Aorta (tissue), 5 donors: ENCODE results near the gene SPRR4. TPM values are rescaled to one million over a fixed set of nuclear protein-coding genes. Genes with fewer than 3 reads are reported as not detected.

ENCODE experiments used
- ATAC-seq: fragments of 200-7000 bp; cut with Tn5 transposase; one replicate; pipeline ENCODE4 v1.9.1; 2022; ENCODE audit warnings: moderate library complexity; ENCODE audit not compliant: low FRiP score
- DNase-seq, 2 donors: peaks; one replicate each; pipeline ENCODE4 v3.0.0-alpha.2; 2020
- H3K27ac ChIP-seq, 2 donors: one replicate each; pipeline ENCODE4 v1.5.1; 2013; ENCODE audit warnings: low read length in 2 of 2, mild to moderate bottlenecking in 2 of 2, moderate library complexity in 2 of 2, control low read depth in 1 of 2, inconsistent platforms in 1 of 2, low read depth in 1 of 2
- H3K27me3 ChIP-seq, 2 donors: one replicate each; pipeline ENCODE4 v1.6.1; 2013; ENCODE audit warnings: control low read depth in 1 of 2, low read length in 1 of 2, mild to moderate bottlenecking in 1 of 2, moderate library complexity in 1 of 2; ENCODE audit not compliant: insufficient read depth in 2 of 2, control insufficient read depth in 1 of 2
- H3K36me3 ChIP-seq, 2 donors: one replicate each; pipeline ENCODE4 v1.6.1; 2013; ENCODE audit warnings: control low read depth in 1 of 2, low read length in 1 of 2, mild to moderate bottlenecking in 1 of 2; ENCODE audit not compliant: insufficient read depth in 2 of 2, control insufficient read depth in 1 of 2
- H3K4me1 ChIP-seq, 2 donors: one replicate each; pipeline ENCODE4 v1.6.1; 2013; ENCODE audit warnings: low read length in 2 of 2, control low read depth in 1 of 2, mild to moderate bottlenecking in 1 of 2, moderate library complexity in 1 of 2; ENCODE audit not compliant: insufficient read depth in 2 of 2, control insufficient read depth in 1 of 2
- H3K4me3 ChIP-seq, 2 donors: one replicate each; pipeline ENCODE4 v1.5.1; 2013; ENCODE audit warnings: low read length in 2 of 2, control low read depth in 1 of 2, mild to moderate bottlenecking in 1 of 2
- H3K9me3 ChIP-seq: one replicate; pipeline ENCODE4 v1.6.1; 2013; ENCODE audit warnings: mild to moderate bottlenecking, low read length; ENCODE audit not compliant: control insufficient read depth
- WGBS, 2 donors: extraction: QIAGEN DNeasy Blood & Tissue Kit; methylation state at CpG; one replicate each; pipeline ENCODE4 v1.1.7; 2013; 5-methylcytosine and 5-hydroxymethylcytosine counted together
- intact Hi-C, 2 donors: fragments of 100-400 bp; cut with DNase I; formaldehyde crosslinking; loops; one replicate each; pipeline versions ENCODE4 v1.14.2 to v1.15.0; 2022
- polyA plus RNA-seq, 2 donors: library from polyadenylated mRNA; stranded (reverse); fragments of 200-250 nt; gene quantifications; one replicate each; pipeline ENCODE4 v1.2.3, GENCODE V29; 2013
- total RNA-seq, 2 donors: library from RNA; stranded (reverse); fragmentation: NEBNext Ultra II Directional; extraction: Animal tissue kit (Norgen Biotek cat#: 25700); gene quantifications; one replicate each; pipeline ENCODE4 v1.2.1, GENCODE V29; 2021
- donor health status: healthy with polysubstance abuse.
- donor health status: Bipolar disorder and iron deficiency.
- donor health status: DM: no; HTN: no; CAD: no.
- donor health status: DM: no; HTN: no; CAD: no.
- donor health status: DM: yes; HTN: yes; CAD: no.

The SPRR4 gene
- total and polyA plus RNA-seq, 4 donors = not detected

DNA sequence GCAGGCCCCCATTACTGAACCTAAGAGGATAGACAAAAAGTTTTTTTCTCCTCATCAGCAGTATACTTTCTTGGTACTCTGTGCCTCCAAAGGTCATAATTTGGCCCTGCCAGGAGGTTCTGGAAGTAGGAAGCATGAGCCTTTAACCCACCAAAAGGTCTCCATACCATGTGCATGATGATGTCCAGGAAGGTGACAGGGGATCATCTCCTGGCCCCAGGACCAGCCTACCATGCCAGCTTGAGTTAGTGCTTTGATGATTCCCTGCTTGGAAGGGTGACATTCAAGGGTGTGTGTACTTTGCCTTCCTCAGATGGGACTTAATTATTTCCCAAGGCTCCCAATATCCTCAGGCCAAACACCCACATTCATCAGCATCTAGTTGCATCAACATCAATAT is 7.2 kb downstream of the SPRR4 start:
- intact Hi-C loops = no loop called here
- Histone ChIP-seq H3K4me1 (no peaks in the 10 kb centered on the region), H3K27ac (no peak overlapping the region), H3K27me3 (no peaks in the 10 kb centered on the region), H3K4me3 (no peak overlapping the region), H3K9me3 (peaks cover 1% of the 10 kb centered on the region), H3K36me3 (no peaks in the 10 kb centered on the region)
- no peak for DNase-seq
- no peak for ATAC-seq

GRCh38 chr1:152980676-152981075 is 10.2 kb downstream of the SPRR4 start:
- WGBS, 2 donors = 44 to 68% methylated on average over 1 of the region's 1 CpG
- Histone ChIP-seq H3K4me1 (no peaks in the 10 kb centered on the region), H3K36me3 (no peaks in the 10 kb centered on the region), H3K27me3 (no peaks in the 10 kb centered on the region), H3K4me3 (no peak overlapping the region), H3K27ac (no peak overlapping the region), H3K9me3 (peaks cover 1% of the 10 kb centered on the region)
- DNase-seq (no peak), ATAC-seq (no peak)
- intact Hi-C loops = no loop called here

DNA sequence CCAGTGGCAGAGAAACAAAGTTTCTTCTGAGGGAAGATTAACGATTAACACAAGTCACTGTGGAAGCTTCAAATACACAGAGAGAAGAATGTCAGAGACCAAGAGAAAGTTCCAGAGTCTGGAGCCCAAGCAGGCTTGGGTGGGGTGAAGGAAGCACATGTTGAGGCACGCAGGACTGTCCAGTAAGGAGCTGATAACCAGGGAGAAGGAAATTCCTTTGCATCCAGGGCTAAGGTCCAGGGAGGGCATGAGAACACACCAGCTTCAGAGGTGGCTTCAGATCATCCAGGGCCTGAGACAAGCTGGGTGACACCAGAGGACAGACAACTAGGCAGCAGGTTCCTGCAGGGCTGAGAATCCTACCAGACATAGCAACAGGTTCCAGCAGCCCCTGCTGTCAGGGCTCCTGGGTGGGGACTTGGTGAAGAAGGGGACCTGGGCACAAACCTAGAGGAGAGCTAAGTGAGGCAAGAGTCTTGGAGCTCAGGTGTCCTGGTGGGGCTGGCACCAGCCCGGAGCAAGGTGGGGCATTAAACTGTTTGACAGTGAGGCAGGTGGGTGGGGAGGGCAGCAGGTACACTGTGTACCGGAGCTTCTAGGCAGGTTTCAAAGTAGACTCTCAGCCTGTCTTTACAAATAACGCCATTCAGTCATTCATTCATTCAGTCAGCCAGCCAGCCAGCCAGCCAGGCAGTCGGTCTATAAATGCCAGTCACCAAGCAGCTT is 10.9 kb downstream of the SPRR4 start:
- H3K4me1 ChIP-seq = no peaks in the 10 kb centered on the region
- DNase-seq (no peak), ATAC-seq (no peak)
- H3K27me3 ChIP-seq = no peaks in the 10 kb centered on the region
- no peaks in the 10 kb centered on the region for H3K36me3 ChIP-seq
- 75 to 81% methylated on average over 6 of the region's 6 CpGs for WGBS, 2 donors
- intact Hi-C loops = no loop called here
- H3K27ac ChIP-seq = no peak overlapping the region
- peaks cover 2% of the 10 kb centered on the region for H3K9me3 ChIP-seq
- no peak overlapping the region for H3K4me3 ChIP-seq

- 73 to 76% methylated on average over 4 of the region's 4 CpGs for WGBS, 2 donors
- H3K36me3 ChIP-seq = no peaks in the 10 kb centered on the region
- no peaks in the 10 kb centered on the region for H3K4me1 ChIP-seq
- DNase-seq = no peak
- ATAC-seq = no peak
- H3K4me3 ChIP-seq = no peak overlapping the region
- intact Hi-C loops = no loop called here
- H3K9me3 ChIP-seq = peaks cover 3% of the 10 kb centered on the region
- no peak overlapping the region for H3K27ac ChIP-seq
- no peaks in the 10 kb centered on the region for H3K27me3 ChIP-seq
Observed at GRCh38 chr1:152982076-152982475, 11.6 kb downstream of the SPRR4 start.

DNA sequence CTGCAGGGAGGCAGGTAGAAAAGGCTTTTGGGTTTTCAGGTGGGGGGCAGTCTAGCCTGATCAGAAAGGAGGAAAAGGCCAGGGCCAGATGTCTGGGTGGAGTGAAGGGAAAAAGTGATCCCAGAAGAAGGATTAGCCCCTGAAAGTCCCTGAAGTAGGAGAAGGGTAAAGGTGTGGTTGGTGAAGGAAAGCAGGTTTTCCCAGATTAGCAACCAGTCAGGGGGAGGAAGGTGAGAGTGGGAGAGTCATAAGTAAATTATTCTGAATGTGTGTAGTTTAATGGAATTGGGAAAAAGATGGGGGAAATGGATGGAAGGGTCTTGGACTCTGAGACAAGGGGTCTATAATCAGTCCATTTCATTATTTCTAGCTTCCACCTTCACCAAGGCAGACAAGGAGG is 12.8 kb downstream of the SPRR4 start:
- no peak for DNase-seq
- no peak for ATAC-seq

DNA sequence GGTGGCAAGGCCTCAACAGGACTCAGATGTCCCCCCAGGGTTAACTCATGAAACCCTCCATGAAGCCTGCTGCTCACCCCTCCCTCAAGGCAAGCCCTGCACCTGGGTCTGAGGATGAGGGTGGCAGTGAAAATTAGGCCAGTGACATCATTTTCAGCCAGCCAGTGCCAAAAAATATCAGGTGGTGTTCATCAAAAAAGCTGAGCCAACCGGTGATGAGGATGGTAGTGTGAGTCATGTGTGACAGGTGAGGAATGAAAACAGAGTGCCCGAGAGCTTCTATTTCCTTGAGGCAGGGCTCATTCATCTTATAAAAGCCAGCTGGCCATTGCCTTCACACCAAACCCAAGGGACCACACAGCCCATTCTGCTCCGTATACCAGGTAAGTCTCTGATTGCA is 13.3 kb downstream of the SPRR4 start, which contains the start of gene SPRR1A:
Gene SPRR1A (plus strand): TSS at position 339 of the 400 bp plus-strand sequence. CDS start 1,150 bp downstream, outside the sequence.
- DNase-seq (no peak), ATAC-seq (no peak)
- H3K27ac ChIP-seq = no peak within 1 kb of the TSS
- peaks cover 3% of the 10 kb centered on the region for H3K9me3 ChIP-seq
- 49 to 57% methylated on average over 3 of the region's 3 CpGs for WGBS, 2 donors
- H3K4me1 ChIP-seq = no peaks in the 10 kb centered on the region
- H3K4me3 ChIP-seq = no peak within 1 kb of the TSS
- intact Hi-C loops = no loop called here
- H3K27me3 ChIP-seq = no peaks in the 10 kb centered on the region
- H3K36me3 ChIP-seq = no peaks in the 10 kb centered on the region

More for the DNA sequence above, 12.8 kb downstream of the SPRR4 start:
- no peak overlapping the region for H3K4me3 ChIP-seq
- H3K4me1 ChIP-seq = no peaks in the 10 kb centered on the region
- intact Hi-C loops = no loop called here
- H3K36me3 ChIP-seq = no peaks in the 10 kb centered on the region
- no peaks in the 10 kb centered on the region for H3K27me3 ChIP-seq
- H3K9me3 ChIP-seq = peaks cover 3% of the 10 kb centered on the region
- H3K27ac ChIP-seq = no peak overlapping the region

DNA sequence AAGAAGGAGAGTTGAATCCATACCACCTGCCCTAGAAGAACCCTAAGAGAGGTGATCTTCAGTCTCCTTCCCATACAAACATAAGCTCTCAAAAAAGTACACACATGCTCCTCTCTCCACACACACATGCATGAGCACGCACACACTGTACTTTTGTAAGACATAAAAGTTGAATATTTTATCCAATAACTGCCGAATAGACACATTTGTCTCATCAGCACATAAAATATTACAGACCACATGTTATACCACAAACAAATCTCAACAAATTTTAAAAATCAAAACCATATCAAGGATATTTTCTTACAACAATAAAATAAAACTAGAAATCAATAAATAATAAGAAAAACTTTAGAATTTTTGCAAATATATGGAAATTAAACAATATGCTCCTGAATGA is 16.1 kb downstream of the SPRR4 start:
- no peaks in the 10 kb centered on the region for H3K27me3 ChIP-seq
- DNase-seq (no peak), ATAC-seq (no peak)
- intact Hi-C loops = no loop called here
- H3K36me3 ChIP-seq = no peaks in the 10 kb centered on the region
- H3K9me3 ChIP-seq = peaks cover 3% of the 10 kb centered on the region
- H3K4me3 ChIP-seq = no peak overlapping the region
- no peak overlapping the region for H3K27ac ChIP-seq
- 77 to 81% methylated on average over 2 of the region's 2 CpGs for WGBS, 2 donors
- H3K4me1 ChIP-seq = no peaks in the 10 kb centered on the region

DNA sequence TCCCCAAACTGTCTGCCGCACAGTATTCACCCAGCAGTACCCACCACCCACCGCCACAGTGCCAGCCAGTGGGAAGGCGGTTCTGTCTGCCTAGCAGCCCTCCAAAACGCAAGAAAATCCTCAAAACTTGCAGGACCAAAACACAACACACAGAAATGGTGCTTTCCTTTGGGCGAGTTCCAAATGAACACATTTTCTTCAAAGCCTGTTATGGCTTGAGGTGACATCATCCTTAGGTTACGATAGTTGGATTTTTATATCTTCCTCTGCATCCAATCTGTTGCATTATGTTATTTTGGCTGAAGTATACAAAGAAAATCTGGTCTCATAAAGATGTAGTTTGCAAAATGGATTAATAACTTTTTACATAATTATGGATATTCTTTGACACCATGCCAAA is 22.7 kb downstream of the SPRR4 start:
- no peak overlapping the region for H3K27ac ChIP-seq
- H3K4me3 ChIP-seq = no peak overlapping the region
- DNase-seq (no peak), ATAC-seq (no peak)
- no peaks in the 10 kb centered on the region for H3K27me3 ChIP-seq
- 72% methylated on average over 6 of the region's 6 CpGs for WGBS, 2 donors
- no peaks in the 10 kb centered on the region for H3K4me1 ChIP-seq
- intact Hi-C loops = no loop called here
- no peaks in the 10 kb centered on the region for H3K36me3 ChIP-seq
- peaks cover 5% of the 10 kb centered on the region for H3K9me3 ChIP-seq

- DNase-seq (no peak), ATAC-seq (no peak)
- Histone ChIP-seq H3K27ac (no peak overlapping the region), H3K27me3 (no peaks in the 10 kb centered on the region), H3K36me3 (no peaks in the 10 kb centered on the region), H3K4me1 (no peaks in the 10 kb centered on the region), H3K4me3 (no peak overlapping the region), H3K9me3 (peaks cover 5% of the 10 kb centered on the region)
- intact Hi-C loops = no loop called here
- WGBS, 2 donors = 0 to 39% methylated on average over 1 of the region's 1 CpG
Observed at GRCh38 chr1:152995842-152996241, 25.4 kb downstream of the SPRR4 start.
